Endometrial microvascular endothelial cells (primary cell): ENCODE data around the gene TMEM200C. TPM values are rescaled to one million over a fixed set of nuclear protein-coding genes. Genes with fewer than 3 reads are reported as not detected.
"Not testable (repeated sequence)": the region's sequence is repeated elsewhere in the genome, so short reads cannot be mapped to it uniquely, and the experiment has no call there.

Source experiments
- in situ Hi-C: cut with HindIII; loops from 2 replicates; pipeline ENCODE4 v1.10.0; 2017; ENCODE audit warnings: low sequenced_read_pairs, low pct_unique_long_range_greater_than_20kb; ENCODE audit errors: inconsistent ontology term
- total RNA-seq: library from RNA; depleted of rRNA; stranded (reverse); fragments of >200 nt; gene quantifications from one replicate; pipeline ENCODE4 v1.2.3, GENCODE V29; 2015; ENCODE audit errors: inconsistent ontology term

TMEM200C gene
- total RNA-seq, 1 donor from 2014 or later = not detected

DNA sequence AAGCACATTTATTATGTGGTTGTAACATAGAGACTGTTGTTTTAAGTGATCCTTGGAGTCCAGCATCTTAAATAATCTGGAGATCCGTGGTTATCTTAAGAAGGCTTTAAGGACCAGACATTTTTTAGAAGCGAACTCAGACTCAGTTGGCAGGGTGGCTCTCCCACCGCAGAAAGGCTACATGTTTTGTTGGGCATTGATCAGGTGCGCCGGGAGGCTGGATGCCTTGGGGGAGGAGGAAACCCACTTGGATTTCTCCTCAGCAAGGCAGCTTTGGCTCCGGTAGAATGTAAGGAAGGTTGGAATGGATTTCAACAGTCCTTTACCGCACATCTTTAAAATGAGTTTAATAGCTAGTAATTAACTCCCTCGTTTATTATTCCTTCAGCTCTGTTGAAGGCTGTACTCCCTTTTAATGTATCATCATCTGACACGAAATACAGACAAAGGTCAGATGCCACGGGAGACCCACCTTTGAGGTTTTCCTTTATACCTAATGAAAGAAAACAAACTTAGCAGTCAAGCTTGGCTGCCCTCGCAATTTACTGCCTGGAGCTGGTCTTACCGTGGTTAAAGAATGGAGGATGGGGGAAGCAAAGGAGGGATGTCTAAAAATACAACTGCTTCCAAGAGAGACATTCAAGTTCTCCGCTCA lies 1.2 kb downstream of the TMEM200C start:
- in situ Hi-C loops = no loop called here

DNA sequence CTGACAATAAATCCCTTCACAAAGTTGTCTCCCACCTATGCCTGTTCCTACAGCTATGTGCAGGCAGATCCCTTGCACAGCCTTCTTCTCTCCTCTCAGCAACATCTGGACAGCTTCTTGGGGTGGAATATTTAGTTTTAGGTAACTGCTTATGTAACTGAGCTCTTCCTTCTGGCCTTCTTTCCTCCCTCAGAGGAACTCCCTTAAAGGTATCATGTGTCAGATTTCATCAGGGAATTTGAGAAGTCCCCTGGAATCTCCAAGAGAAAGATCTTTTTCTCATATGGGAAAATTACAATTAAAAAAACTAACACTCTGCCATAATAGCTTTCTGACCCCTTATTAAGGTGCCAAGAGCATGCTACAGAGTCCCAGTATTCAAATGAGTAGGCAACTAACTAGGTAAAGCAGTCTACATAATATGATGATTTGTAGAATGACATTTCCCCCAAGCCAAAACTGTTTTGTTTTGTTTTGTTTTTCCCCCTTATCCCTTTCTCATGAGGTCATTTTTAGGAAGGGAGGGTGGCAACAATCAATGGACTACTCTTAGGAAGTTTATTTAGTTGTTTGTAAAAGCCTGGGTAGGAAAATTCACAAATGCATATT lies 2.4 kb downstream of the TMEM200C start:
- in situ Hi-C loops = no loop called here

DNA sequence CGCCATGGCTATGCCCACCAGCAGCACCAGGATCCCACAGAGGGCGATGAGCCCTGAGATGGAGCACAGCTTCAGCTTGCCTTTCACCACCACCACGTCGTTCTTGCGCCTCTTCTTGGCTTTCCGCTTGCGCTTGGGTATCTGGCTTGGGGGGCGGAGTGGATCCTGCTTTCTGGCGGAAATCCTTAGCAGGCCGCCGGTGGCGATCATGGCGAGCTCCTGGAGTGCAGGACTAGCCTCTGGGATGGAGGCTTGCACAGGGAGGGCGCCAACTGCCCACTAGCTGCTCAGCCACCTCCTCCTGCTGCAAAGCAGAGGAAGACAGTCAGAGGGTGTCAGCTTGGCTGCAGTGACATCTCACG lies 3.5 kb downstream of the TMEM200C start:
- in situ Hi-C loops = no loop called here

DNA sequence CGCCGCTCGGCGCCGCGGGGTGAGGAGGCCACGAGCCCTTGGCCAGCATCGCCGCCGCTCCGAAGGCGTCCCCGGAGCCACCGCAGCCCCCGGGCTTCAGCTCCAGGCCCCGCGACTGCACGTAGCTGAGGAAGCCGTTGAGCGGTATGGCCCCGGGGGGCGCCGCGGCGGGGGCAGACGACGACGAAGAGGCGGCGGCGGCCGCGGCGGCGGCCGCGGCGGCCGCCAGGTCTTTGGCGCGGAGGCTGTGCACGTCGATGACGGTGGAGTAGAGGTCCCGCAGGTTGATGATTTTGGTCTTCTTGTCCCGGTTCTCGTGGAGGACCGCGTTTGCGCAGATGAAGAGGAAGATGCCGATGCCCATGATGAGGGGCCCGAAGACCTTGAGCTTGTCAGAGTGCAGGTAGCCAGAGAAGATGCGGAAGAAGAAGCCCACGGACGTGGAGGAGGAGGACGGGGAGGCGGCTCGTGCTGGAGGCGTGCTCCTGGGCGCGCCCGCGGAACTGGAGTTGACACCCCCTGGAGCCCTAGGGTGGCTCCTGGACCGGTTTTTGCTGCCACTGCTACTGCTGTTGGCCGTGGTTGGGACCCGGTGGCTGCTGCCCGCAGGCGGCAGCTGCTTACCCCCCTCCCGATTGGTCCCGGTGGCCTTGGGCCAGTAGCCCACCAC lies 4.0 kb downstream of the TMEM200C start:
- in situ Hi-C loops = no loop called here

DNA sequence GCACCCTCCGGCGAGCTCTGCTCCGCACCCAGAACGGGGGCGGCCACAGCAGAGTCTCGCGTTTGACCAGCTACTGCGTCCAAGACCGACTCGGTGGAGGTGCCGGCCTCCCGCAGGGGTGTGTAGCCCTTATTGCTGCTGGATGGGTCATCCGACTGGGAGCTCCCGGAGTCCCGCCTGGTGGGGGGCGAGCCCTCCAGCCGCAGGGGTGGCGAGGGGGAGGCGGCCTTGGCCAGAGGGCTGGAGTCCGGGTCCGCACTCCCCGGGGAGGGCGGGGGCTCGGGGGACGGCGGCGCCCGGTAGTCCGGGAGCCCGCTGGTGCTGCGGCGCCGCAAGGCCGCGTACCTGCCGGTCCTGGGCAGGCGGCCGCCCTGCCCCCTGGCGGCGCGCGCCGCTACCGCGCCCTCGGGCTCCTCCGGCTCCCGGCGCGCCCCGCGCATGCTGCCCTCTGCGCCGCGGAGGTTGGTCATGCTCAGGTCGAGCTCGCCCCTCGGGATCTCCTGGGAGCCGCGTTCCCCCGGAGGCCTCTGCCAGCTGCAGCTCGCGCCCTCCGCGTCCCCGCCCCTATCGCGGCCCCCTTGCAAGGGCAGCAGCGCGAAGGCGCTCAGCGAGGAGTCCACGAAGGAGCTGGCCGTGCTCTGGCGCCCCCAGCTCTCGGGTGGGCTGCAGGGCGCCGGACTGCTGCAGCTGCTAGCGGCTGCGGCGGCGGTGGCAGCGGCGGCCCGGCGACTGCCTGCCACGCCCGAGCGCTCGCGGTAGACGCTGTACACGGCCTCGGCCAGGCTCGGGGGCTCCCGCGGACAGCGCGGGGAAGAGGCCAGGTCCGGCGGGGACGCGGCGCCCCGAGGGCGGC lies 4.8 kb downstream of the TMEM200C start:
- in situ Hi-C loops = no loop called here

DNA sequence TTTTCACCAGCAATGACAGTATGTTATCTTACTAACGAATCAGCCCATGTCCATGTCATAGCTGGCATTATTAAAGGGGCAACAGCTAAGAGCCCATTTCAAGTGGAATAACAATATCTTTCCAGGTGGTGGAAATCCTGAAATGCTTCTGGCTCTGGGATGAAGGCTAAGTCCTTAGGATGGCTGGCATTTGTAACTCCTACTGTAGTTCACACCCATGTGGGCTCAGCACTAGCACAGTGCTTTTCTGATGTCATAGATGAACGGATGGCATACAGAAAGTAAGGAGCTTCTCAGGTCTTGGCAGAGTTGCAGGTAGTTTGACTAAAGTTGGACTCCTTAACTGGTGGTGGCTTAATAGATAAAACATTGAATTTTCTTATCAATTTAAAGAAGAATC lies 10.0 kb downstream of the TMEM200C start:
- in situ Hi-C loops = no loop called here

DNA sequence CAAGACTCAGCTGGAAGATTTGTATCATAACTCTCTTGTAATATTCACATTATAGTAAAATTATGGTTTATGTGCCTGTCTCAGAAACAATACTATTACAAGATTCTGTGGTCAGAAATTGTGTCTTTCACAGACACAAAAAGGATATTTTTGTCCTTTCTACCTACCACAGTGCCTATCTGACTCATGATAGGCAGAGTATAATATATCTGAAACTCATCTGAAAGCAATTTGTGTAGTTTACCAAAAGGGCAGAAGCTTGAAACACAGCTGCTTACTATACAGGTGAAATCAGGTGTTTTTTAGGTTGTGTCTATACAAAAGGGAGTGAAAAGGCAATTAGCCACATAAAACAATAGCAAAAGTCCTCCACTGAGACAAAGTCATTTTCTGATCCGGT lies 10.9 kb downstream of the TMEM200C start:
- in situ Hi-C loops = no loop called here

DNA sequence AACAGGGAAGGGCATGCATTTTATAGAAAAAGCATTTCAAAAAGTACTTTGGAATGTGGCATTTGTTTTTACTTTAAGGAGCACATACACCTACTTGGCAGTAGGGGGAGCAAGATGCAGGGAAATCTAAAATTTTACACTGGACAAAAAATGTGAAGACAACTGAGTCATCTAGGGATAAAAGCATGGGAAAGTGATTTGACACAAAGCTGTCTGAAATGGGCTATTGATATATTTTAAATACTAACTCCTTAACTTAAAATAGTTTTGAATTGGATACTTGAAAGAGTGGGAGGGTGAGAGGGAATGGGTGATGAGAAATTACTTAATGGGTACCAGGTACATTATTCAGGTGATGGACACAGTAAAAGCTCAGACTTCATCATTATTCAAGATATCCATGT lies 15.8 kb downstream of the TMEM200C start:
- in situ Hi-C loops = no loop called here

DNA sequence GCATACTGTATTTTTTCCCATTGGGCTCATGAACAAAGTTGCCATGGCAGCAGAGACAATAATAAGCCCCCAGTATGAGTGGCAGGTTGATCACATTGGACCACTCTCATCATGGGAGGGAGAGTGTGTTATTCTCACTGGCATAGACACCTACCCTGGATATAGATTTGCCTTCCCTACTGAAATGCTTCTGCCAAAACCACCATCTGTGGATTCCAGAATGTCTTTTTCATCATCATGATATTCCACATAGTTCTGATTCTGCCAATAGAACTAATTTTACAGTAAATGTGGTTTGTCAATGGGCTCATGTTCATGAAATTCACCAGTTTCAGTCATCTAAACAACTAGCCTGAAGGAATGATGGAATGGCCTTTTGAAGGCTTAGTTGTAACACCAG lies 18.4 kb downstream of the TMEM200C start:
- in situ Hi-C loops = no loop called here

DNA sequence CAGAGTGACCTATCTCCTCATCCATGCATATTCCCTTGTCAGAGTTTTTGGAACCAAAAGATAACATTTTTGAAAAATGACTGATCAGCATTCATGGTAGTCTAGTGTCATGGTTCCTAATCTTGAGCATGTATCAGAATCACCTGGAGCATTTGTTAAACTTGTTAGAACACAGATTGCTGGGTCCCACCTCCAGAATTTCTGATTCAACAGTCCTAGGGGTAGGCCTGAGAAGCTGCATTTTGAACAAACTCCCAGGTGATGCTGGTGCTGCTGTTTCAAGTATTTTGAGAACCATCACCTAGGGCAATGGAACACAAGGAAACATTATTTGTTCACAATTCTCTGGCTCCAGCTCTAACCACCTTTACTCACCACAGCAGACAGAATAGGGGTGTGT lies 21.0 kb downstream of the TMEM200C start:
- in situ Hi-C loops = no loop called here

DNA sequence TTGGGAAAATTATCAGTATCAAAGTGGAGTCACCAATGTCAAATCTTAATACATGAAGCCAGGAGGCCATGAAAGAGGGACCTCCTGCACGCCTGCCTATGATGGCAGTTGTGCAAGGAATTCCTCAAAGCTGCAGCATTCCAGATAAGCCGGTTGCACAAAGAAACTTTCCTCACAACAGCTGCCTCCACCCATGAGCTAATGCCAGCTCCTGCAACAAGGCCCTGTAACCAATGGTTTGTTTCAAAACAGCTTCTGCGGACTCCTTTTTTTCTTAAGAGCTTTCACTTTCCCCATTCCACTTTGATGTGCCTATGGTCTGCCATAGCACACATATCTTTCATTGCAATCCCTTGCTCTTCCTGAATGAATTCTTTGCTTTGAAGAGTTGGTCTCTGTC lies 22.4 kb downstream of the TMEM200C start:
- in situ Hi-C loops = no loop called here

DNA sequence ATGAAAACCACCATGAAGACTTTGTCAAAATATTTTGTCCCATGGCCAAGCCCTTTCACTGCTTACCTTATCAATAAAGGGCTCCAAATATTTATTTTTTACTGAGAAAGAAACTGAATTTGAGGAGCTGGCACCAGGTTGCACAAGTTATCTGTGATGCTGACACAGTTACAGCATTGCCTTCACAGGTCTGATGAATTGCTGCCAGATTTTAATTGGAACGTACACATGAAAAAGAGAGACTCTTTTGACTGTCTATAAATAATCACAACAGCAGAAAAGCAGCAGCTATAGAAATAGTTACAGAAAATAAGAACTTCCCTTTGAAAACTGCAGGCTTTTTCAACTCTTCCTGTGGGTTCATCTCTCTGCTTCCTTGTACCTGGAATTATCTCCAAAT lies 23.9 kb downstream of the TMEM200C start:
- in situ Hi-C loops = no loop called here

DNA sequence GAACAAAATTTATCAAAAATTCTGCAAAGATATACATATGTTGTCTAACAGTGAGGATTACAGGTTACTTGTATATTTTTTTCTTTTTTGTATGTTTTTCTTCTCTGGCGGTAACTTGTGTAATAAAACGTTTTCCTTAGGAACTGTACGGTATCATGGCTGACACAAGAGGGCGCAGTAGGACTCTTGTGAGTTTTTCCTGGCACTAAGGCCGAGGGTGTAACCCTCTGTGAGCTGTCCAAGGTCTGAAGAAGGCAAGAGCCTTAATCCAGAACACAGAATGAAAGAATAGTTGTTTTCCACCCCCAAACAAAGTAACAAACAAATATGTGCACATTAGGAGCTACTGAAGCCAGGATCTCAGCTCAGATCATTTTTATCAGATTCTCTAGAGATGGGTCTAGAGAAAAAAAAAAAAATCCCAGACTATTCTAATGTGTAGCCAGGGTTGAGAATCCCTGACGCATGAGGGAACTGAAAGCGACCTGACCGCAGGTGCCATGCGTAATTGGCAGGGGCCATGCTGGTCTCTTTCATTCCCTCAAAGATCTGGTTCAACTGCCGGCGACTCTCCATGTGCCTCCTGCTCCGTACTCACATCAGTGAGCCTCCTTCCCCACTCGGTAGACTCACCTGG lies 27.0 kb downstream of the TMEM200C start:
- in situ Hi-C loops = no loop called here

DNA sequence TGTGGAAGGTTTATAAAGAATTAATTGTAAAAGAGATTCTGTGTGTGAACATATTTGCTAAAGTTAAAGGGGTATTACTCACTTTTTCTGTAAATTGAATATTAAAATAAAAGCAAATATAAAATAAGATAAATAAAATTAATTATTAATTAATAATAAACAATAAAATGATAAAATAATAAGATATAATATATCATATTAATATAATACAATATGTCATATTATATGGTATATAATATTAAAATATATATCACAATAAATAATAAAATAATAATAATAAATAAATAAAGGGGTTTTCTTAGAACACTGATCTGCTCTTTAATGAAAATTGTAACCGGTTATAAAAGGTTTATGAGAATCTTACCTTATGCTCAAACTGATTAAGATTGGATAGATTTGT lies 29.8 kb downstream of the TMEM200C start:
- in situ Hi-C loops = no loop called here

DNA sequence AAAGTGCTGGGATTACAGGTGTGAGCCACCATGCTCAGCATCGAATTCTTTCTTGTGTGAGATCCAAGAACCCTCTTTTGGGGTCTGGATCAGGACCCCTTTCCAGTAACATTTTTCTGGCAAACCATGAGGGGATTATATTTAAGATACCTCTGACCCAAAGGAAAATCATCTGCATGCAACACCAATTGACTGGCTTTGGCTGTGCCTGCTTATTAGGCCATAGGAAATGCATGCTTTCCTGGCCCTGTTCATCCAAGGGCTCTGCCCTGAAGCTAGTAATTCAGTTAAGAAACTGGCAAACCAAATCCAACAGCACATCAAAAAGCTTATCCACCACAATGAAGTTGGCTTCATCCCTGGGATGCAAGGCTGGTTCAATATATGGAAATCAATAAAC lies 33.2 kb downstream of the TMEM200C start:
- in situ Hi-C loops = not testable (repeated sequence)

DNA sequence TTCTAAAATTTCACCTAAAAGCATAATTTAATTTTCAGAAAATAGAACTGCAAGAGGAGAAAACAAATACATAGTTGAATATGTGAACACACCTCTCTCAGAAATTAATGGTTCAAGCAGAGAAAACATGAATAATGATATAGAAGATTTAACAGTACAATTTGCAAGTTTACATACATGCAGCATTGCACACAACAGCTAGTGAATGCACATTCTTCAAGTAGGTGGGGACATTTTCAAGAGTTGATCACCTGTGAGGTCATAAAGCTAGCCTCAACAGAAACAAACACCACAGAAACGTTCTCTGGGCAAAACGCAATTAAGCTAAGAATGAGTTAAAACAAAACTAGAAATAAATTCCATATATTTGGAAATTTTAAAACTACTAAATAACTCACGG lies 38.1 kb downstream of the TMEM200C start:
- in situ Hi-C loops = no loop called here

DNA sequence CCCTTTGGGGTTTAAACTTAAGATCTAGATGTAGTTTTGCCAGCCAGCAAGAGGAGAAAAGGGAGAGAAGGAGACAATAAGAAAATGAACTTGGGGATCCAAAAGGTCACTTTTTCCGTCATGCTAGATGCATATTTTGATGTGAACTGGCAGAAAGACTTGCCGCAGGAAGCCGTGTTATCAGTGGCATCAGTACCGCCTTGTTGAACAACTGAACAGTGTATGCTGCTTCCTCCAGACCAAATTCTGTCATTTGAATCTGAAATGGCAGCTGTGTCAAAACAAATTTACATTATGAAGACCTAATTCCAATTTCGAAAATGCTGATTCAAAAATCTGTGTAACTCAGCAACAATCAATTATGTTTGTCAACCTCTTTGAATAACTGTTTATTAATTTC lies 42.1 kb downstream of the TMEM200C start:
- in situ Hi-C loops = no loop called here

DNA sequence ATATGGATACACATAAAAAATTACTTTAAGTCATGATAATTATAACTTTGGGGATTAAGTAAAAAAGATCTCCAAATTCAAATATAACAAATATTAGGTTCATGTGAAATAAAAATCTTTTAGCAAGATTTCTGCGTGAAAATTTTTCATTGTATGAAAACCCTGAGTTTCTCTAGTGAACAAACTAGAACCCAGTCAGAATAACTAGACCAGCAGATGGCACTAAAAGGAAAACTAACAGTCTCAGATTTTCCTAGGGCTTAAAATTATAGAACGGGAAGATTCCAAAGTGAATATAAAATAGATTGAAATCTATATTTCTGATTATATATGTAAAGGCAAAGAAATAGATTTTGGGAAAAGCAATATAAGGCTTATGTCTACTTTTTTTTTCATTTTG lies 43.3 kb downstream of the TMEM200C start:
- in situ Hi-C loops = no loop called here

DNA sequence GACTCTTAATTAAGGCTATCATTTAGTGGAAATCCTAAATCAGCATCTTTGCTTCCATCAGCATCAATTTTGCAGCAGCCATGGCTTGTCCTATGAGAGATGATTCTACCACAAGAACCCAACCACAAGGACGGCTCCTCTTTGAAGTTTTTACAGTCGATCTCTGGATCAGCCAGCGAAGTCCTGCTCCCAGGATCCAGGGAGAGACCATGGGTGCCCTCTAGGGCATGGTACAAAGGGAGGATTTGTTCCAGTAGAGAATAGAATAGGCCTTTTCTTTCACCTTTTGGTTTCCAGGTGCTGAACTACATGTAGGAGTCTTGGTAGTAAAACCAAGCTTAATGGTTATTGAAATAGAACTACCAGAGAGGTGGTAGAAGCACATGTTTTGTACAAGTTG lies 52.7 kb downstream of the TMEM200C start:
- in situ Hi-C loops = no loop called here
